Motor neuron (in vitro differentiated cells): ENCODE results near the gene PRR15L. TPM values are rescaled to one million over a fixed set of nuclear protein-coding genes. Genes with fewer than 3 reads are reported as not detected.

Experiments used
- total RNA-seq, 8 experiments: library from RNA; unstranded; fragments of 300-600 nt; gene quantifications; 2 replicates each; pipeline versions ENCODE4 v1.2.3 to v1.2.4, GENCODE V29; 2022

Gene PRR15L
- total RNA-seq, 8 experiments from 2014 or later = 0.11 to 3.0 (median 0.40) TPM; not detected in 2

Other genes with a start within 250 kb of the PRR15L start
- gene TBX21, start 224.6 kb downstream of the PRR15L start, total RNA-seq = under 1 TPM in 5 of 8 experiments, not detected in 3; 0.04 to 0.38 (median 0.14) TPM
- gene OSBPL7, start 136.1 kb downstream of the PRR15L start, total RNA-seq = 10 to 100 TPM in 3 of 8 experiments, 1 to 10 TPM in 5; 2.2 to 16.6 (median 8.4) TPM
- 10 to 100 TPM; 41.5 to 58.3 (median 46.3) TPM for gene MRPL10, start 126.3 kb downstream of the PRR15L start, total RNA-seq
- gene LRRC46, start 126.2 kb downstream of the PRR15L start, total RNA-seq = 1 to 10 TPM in 5 of 8 experiments, under 1 TPM in 3; 0.27 to 5.2 (median 1.2) TPM
- 10 to 100 TPM; 10.8 to 38.6 (median 21.6) TPM for gene SCRN2, start 116.6 kb downstream of the PRR15L start, total RNA-seq
- 1 to 10 TPM in 1 of 8 experiments, under 1 TPM in 7; 0.11 to 1.1 (median 0.27) TPM for gene SP6, start 106.7 kb downstream of the PRR15L start, total RNA-seq
- gene SP2, start 61.6 kb downstream of the PRR15L start, total RNA-seq = 1 to 10 TPM; 1.4 to 6.9 (median 4.4) TPM
- 10 to 100 TPM in 4 of 8 experiments, 1 to 10 TPM in 4; 7.3 to 54.6 (median 10.7) TPM for gene PNPO, start 16.3 kb downstream of the PRR15L start, total RNA-seq
- gene CDK5RAP3, start 13.2 kb upstream of the PRR15L start, total RNA-seq = 100 to 1,000 TPM in 6 of 8 experiments, 10 to 100 TPM in 2; 86.4 to 209 (median 118) TPM
- 100 to 1,000 TPM in 1 of 8 experiments, 10 to 100 TPM in 2, 1 to 10 TPM in 5; 1.7 to 156 (median 5.7) TPM for gene COPZ2, start 79.9 kb upstream of the PRR15L start, total RNA-seq
- gene NFE2L1, start 90.5 kb upstream of the PRR15L start, total RNA-seq = 100 to 1,000 TPM in 4 of 8 experiments, 10 to 100 TPM in 4; 71.9 to 284 (median 99.4) TPM
- 100 to 1,000 TPM in 5 of 8 experiments, 10 to 100 TPM in 3; 25.0 to 204 (median 134) TPM for gene CBX1, start 143.6 kb upstream of the PRR15L start, total RNA-seq
- gene SNX11, start 149.9 kb upstream of the PRR15L start, total RNA-seq = 10 to 100 TPM; 13.3 to 21.8 (median 14.9) TPM